HG02623 (cell line): ENCODE results near the gene ARHGAP26.
A peak's percentile ranks its signal among the peaks of the same experiment; 100 is the strongest.
"Not testable (repeated sequence)": the region's sequence is repeated elsewhere in the genome, so short reads cannot be mapped to it uniquely, and the experiment has no call there.

Source experiments
- ATAC-seq: cut with Tn5 transposase; IDR thresholded peaks from one replicate; pipeline ENCODE4 v1.9.1; 2021; ENCODE audit warnings: moderate library complexity; ENCODE audit not compliant: unreplicated experiment

Gene ARHGAP26

GRCh38 chr5:142976861-142977260 is 206.7 kb downstream of the ARHGAP26 start:
- ATAC-seq, result no peak

DNA sequence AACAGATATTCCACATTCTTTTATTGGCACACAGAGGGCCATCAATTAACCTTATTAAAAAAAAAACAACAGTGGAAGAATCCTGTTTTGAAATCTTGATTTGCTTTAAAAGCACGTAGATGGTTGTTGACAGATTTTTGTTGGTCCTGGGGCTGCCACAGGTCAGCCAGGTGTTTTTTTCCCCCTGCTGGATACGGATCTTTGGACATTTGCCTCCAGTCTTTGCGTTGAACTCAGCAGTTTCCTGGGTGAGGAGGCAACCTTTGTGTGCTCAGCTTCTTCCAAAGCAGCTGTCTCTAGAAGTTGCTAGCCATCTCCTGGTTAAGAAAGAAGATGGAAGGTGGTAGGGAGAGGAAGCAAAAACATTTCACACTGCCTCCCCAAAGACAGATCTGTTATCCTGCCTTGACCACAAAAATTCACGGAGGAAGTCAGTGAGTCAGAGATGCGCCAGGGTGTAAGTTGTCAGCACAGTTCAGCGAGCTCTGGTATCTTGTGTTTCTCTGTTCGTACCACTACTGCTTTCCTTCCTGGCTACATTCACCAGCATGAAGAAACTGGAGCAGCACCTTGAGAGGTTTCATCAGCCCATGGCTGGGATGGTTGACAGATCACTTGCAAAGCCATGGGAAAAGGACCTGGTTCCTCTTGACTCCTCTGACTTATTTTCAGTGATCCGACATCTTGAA is 207.3 kb downstream of the ARHGAP26 start:
- ATAC-seq, result peak; percentile 63

DNA sequence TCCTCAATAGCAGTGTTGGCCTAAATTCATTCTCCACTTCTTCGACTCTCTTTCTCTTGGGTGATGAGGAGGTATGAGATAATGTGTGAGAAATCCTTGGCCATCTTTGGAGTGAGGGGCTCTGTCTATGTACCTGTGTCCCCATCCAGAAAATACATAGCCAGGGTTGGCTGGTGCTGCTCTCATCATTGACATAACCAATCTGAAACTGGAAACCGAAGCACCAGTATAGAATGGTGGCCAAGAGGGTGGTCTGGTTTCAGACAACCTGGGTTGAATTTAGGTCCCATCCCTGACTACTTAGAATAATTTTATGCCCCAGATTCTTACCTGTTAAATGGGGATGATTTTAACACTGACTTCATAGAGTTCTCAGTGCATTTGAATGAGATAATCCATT is 208.1 kb downstream of the ARHGAP26 start:
- no peak for ATAC-seq

DNA sequence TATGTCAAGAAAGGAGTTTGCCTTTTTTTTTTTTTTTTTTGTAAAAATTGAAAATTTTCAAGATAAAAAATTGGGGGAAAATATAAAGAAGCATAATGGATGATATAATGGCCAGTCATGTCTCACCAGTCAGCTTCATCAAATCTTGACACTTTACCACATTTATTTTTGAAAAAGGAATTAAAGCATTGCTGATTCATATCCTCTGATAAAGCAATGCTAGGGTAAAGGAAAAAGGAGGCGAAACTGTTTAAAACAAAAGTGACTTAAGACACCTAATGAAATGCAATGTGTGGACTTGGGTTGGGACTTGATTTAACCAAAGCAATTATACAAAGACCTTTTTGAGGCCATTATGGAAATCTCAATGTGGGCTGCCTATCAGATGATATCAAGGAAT is 208.5 kb downstream of the ARHGAP26 start:
- no peak for ATAC-seq

DNA sequence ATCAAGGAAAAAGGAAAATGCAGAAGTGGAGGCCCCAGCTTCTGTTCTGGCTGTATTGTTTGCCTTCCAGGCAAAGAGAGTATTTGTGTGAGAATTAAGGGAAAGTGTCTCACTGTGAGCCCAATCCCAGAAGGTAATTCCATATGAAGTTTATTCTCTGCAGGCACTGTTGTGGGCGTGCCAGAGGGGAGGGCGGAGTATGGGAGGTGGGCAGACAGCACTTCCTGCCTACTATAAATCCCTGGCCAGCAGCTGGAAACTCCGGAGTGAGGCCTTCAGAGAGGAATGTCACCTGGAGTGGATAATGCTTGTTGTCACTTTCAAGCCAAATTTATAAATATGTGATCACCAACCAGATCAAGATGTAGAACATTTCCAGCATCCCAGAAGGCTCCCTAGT is 209.5 kb downstream of the ARHGAP26 start:
- no peak for ATAC-seq

DNA sequence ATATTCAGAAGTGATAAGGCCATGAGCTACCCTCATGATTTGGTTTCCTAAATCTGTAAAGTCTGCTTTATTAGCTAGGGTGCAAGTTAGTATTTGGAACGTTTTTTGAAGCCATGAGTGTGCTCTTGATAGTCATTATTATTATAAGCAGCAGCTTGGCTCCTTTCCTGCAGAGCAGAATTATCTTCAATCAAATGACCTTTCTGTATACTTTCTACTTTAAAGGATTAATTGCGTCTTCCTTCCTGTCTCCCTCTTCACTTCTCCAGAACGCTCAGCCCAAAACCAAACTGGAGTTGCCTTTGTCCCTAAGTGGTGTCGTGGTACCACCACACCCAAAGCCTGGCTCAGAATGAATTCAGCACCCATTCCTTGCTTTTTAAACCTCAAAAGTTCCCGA is 211.3 kb downstream of the ARHGAP26 start:
- no peak for ATAC-seq

DNA sequence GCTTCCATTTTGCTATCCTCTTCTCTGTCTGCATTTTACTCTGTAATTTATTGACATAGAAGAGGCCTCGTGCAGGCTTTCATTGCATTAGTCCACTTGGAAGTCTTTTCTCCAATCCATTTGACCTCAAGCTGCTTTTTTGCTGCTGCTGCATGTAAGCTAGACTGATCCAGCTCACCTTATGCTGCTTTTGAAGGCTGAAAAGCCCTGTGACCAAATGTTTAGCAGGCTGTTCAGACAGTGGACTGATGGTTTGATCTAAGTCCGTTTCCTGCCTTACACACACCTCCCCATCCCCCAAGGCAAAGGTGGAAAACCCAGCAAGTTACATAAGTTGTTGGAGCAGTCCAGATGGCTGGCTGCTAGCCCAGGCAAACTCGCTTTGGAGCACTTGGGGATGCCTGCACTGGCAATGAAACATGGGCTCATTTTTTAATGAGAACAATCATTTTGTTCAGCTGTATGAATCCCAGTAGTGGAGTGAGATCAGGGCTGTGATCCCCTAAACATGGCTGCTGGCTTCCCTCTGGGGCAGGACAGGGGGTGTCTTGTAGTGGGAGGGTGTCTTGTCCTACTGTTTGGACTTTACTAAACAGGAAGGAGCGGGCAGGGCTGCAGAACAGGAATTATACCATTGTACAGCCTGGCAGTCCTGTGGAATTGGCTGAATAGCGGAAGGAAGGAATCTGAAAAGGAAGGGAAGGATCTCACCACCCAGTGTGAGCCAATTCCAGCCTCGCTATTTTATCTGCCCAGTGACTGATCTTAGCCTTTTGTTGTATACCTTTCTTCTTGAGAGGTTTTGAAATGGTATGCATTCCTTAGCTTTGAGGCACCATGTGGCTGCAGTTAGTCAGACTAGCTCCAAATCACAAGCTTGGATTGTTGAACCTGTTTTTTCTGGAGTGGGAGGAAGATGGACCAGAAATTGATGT is 212.0 kb downstream of the ARHGAP26 start:
- ATAC-seq, result no peak

GRCh38 chr5:142982821-142983200 is 212.6 kb downstream of the ARHGAP26 start:
- no peak for ATAC-seq

DNA sequence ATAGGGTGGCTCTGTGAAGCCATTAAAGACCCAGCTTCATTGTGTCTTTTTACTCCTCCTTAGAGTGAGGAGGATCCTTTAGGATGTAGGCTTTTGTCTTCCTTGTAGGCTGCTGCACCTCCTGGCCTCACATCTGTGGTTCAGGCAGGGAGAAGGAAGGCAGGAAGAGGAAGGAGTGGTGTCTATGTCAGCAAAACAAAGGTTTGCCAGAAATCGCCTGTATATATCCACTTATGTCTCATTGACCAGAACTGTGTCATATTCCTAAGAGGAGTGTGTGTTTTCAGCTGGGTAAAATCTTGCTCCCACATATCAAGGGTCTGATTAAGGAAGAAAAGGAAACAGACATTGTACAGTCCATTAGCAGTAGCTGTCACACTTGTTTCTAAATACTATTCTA is 213.8 kb downstream of the ARHGAP26 start:
- no peak for ATAC-seq

- no peak for ATAC-seq
Measured at GRCh38 chr5:142984525-142984924, 214.3 kb downstream of the ARHGAP26 start.

GRCh38 chr5:142989270-142989669 is 219.1 kb downstream of the ARHGAP26 start:
- not testable (repeated sequence) for ATAC-seq

GRCh38 chr5:142990073-142990472 is 219.9 kb downstream of the ARHGAP26 start:
- not testable (repeated sequence) for ATAC-seq

DNA sequence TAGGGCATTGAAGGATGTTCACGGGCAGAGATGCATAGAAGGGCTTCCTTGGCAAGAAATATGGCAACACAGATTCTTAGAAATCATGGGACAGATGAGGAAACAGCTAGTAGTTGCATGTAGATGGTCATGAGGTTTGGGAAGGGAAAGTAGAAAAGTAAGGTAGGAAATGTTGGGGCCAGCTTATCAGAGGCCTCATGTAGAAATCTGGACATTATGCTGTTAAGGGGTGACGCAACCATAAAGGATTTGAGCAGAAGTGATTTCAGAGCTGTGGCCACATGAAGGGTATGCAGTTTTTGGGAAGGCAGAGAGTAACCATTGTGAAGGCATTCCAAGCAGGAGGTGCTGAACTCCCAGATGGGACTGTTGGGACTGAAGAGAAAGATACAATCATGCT is 224.0 kb downstream of the ARHGAP26 start:
- ATAC-seq, result no peak

DNA sequence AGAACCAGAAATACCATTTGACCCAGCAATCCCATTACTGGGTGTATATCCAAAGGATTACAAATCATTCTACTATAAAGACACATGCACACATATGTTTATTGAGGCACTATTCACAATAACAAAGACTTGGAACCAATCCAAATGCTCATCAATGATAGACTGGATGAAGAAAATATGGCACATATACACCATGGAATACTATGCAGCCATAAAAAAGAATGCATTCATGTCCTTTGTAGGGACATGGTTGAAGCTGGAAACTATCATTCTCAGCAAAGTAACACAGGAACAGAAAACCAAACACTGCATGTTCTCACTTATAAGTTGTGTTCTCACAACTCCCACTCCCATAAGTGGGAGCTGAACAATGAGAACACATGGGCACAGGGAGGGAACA is 225.4 kb downstream of the ARHGAP26 start:
- not testable (repeated sequence) for ATAC-seq

GRCh38 chr5:142997591-142997990 is 227.4 kb downstream of the ARHGAP26 start:
- no peak for ATAC-seq

- peak; percentile 37 for ATAC-seq
Measured at GRCh38 chr5:142998316-142999020, 228.3 kb downstream of the ARHGAP26 start.

DNA sequence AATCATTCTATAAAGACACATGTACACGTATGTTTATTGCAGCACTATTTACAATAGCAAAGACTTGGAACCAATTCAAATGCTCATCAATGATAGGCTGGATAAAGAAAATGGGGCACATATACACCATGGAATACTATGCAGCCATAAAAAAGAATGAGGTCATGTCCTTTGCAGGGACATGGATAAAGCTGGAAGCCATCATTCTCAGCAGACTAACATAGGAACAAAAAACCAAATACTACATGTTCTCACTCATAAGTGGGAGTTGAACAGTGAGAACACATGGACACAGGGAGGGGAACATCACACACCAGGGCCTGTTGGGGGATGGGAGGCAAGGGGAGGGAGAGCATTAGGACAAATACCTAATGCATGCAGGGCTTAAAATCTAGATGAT is 230.4 kb downstream of the ARHGAP26 start:
- ATAC-seq, result not testable (repeated sequence)

- ATAC-seq, result no peak
Measured at GRCh38 chr5:143001764-143002351, 231.7 kb downstream of the ARHGAP26 start.

GRCh38 chr5:143002459-143003327 is 232.5 kb downstream of the ARHGAP26 start:
- ATAC-seq, result peak; percentile 69

DNA sequence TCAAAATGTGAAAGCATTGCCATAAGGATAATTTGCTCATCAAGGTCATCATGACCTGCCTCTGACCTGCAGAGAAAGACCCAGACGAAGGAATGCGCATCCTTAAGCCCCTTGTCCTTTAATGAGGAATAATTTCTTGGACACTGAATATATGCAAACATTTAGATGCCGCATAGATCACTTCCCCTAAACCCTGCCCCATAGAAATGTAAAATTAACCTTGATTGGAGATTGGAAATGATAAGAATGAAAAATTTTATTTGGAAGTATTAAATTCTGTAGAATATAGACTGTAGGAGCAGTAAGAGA is 233.1 kb downstream of the ARHGAP26 start:
- ATAC-seq, result no peak
